T-cell (primary cell): Measurements from ENCODE around the gene ADCY5. TPM values are rescaled to one million over a fixed set of nuclear protein-coding genes. Genes with fewer than 3 reads are reported as not detected.

Experiments used
- ATAC-seq, 4 experiments: fragments of 200-7000 bp in 3 of 4; fragments of 150-1000 bp in 1 of 4; cut with Tn5 transposase; replicated peaks in 1 of 4; 1 replicate in 3 of 4; 2 replicates in 1 of 4; pipeline ENCODE4 v1.10.0; 2021; ENCODE audit warnings: moderate library complexity in 3 of 4, mild to moderate bottlenecking in 2 of 4, moderate number of reproducible peaks in 1 of 4
- CTCF ChIA-PET, 2 donors: fragments of 300-600 bp; sonication (Branson Sonifier 250); formaldehyde crosslinking; loops; one replicate each; lab custom pipeline; 2022; ENCODE audit warnings: antibody characterized with exemption in 2 of 2; lab: Charles Lee
- POLR2A ChIA-PET, 2 donors: fragments of 300-600 bp; sonication (Branson Sonifier 250); formaldehyde crosslinking; loops; one replicate each; lab custom pipeline; 2022; ENCODE audit warnings: antibody characterized with exemption in 2 of 2; lab: Charles Lee
- DNase-seq, 35 experiments: peaks; one replicate each; pipeline versions ENCODE4 v3.0.0 to v3.0.0-alpha.2; 2013 to 2023
- H3K27ac ChIP-seq: one replicate; pipeline ENCODE4 v1.5.1; 2013; ENCODE audit warnings: low read length
- H3K27me3 ChIP-seq, 2 experiments: replicated peaks in 1 of 2; 1 replicate in 1 of 2; 2 replicates in 1 of 2; pipeline versions ENCODE4 v1.6.1 to v1.7.0; 2013; ENCODE audit warnings: low read length in 1 of 2, mixed read lengths in 1 of 2; ENCODE audit not compliant: control insufficient read depth in 2 of 2, insufficient read depth in 2 of 2; ENCODE audit errors: extremely low read depth in 1 of 2
- H3K36me3 ChIP-seq, 2 donors: 1 replicate in 1 of 2; 2 replicates in 1 of 2; pipeline versions ENCODE4 v1.6.1 to v1.7.0; 2013; ENCODE audit warnings: low read length in 1 of 2; ENCODE audit not compliant: control insufficient read depth in 2 of 2, insufficient read depth in 1 of 2; ENCODE audit errors: extremely low read depth in 1 of 2
- H3K4me1 ChIP-seq, 2 experiments: 1 replicate in 1 of 2; 2 replicates in 1 of 2; pipeline versions ENCODE4 v1.6.1 to v1.7.0; 2013; ENCODE audit warnings: low read length in 2 of 2, mixed read lengths in 1 of 2; ENCODE audit not compliant: insufficient read depth in 2 of 2, control insufficient read depth in 1 of 2; ENCODE audit errors: extremely low read depth in 1 of 2
- H3K4me3 ChIP-seq, 2 donors: 1 replicate in 1 of 2; 2 replicates in 1 of 2; pipeline versions ENCODE4 v1.5.1 to v1.7.0; 2013; ENCODE audit warnings: mild to moderate bottlenecking in 2 of 2, low read length in 1 of 2, moderate library complexity in 1 of 2; ENCODE audit not compliant: control insufficient read depth in 1 of 2; ENCODE audit errors: extremely low read depth in 1 of 2
- H3K9me3 ChIP-seq: 2 replicates; pipeline ENCODE4 v1.7.0; 2013
- H3K27ac Mint-ChIP-seq, 2 donors: one replicate each; pipeline ENCODE4 v1.8.0; 2020 to 2021; ENCODE audit warnings: mild to moderate bottlenecking in 2 of 2, mixed read lengths in 2 of 2
- H3K27me3 Mint-ChIP-seq, 2 donors: one replicate each; pipeline ENCODE4 v1.8.0; 2021 to 2022; ENCODE audit warnings: mixed read lengths in 2 of 2
- H3K36me3 Mint-ChIP-seq: one replicate; pipeline ENCODE4 v1.8.0; 2021; ENCODE audit warnings: mixed read lengths
- H3K4me1 Mint-ChIP-seq, 3 donors: one replicate each; pipeline ENCODE4 v1.8.0; 2020 to 2022; ENCODE audit warnings: mixed read lengths in 3 of 3, mild to moderate bottlenecking in 1 of 3
- H3K4me3 Mint-ChIP-seq, 3 donors: one replicate each; pipeline ENCODE4 v1.8.0; 2020 to 2022; ENCODE audit warnings: mild to moderate bottlenecking in 3 of 3, mixed read lengths in 3 of 3, moderate library complexity in 3 of 3
- H3K9me3 Mint-ChIP-seq, 3 donors: one replicate each; pipeline ENCODE4 v1.8.0; 2020 to 2022; ENCODE audit warnings: mixed read lengths in 3 of 3
- WGBS: methylation state at CpG from one replicate; pipeline ENCODE4 v1.1.5; 2013; ENCODE audit warnings: missing lambda C conversion rate; ENCODE audit not compliant: insufficient coverage; 5-methylcytosine and 5-hydroxymethylcytosine counted together
- total RNA-seq, 35 experiments: library from RNA in 6 of 35; stranded (reverse) in 6 of 35; fragments of 120-200 nt in 1 of 35; gene quantifications; one replicate each; pipeline versions ENCODE4 v1.2.1 to v1.2.4 and lab custom pipeline; 2013 to 2026

ADCY5 gene
- total RNA-seq, 5 donors from 2014 or later (not counting 1 experiment from before 2014, with no cell fraction given) = 0.23 TPM; not detected in 4

DNA sequence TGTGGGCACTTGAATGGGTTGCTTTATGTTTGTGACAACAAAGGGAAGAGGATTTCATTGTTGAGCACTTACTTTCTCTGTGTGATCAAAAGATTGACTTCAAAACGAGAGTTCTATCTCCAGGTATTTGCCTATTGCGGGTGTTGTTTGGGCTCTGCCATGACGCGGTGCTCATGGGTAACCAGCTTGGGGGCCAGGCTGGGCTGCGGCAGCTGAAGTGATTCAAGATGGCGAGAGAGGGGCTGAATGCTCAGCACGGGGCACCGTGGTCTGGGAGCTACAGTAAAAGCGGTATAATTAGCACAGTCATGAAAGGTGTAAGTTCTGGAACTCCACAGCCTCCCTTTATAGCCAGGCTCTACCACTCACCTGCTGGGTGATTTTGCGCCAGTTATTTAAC is 31.0 kb upstream of the ADCY5 start:
- Histone ChIP-seq H3K4me1 (no peaks in the 10 kb centered on the region), H3K27me3 (peaks cover 0 to 34% of the 10 kb centered on the region in 2 experiments), H3K9me3 (no peaks in the 10 kb centered on the region), H3K4me3 (no peak overlapping the region), H3K36me3 (no peaks in the 10 kb centered on the region), H3K27ac (no peak overlapping the region)
- Mint-ChIP-seq H3K36me3 (no peaks in the 10 kb centered on the region), H3K27ac (no peak overlapping the region), H3K27me3 (peaks cover 25 to 34% of the 10 kb centered on the region in 2 donors), H3K4me3 (no peak overlapping the region), H3K9me3 (no peaks in the 10 kb centered on the region), H3K4me1 (no peaks in the 10 kb centered on the region)
- no peak for ATAC-seq
- 89% methylated on average over 6 of the region's 10 CpGs for WGBS
- ChIA-PET CTCF (no interaction called here), POLR2A (no interaction called here)
- no peak for DNase-seq

DNA sequence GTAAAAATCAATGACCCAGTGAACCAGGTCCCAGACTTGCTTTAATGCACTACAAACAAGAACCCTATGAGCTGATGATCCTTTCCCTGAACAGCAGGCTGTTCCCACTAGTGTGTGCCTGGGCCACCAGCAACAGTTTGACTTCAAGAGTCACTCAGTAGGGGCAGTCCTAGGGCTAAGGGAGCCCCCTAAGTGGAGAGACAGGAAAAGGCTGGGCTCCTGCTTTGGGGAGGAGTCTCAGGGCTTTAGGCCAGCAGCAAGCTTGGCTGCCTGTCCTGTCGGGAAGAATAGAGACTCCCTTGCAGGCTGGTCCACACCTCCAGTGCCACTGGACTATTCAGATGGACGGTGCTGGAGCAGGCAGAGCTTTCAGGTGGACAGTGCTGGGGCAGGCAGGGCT is 29.4 kb upstream of the ADCY5 start:
- no peaks in the 10 kb centered on the region for H3K4me1 Mint-ChIP-seq
- Histone ChIP-seq H3K9me3 (no peaks in the 10 kb centered on the region), H3K27me3 (peaks cover 0 to 34% of the 10 kb centered on the region in 2 experiments), H3K4me3 (no peak overlapping the region), H3K36me3 (no peaks in the 10 kb centered on the region), H3K4me1 (no peaks in the 10 kb centered on the region), H3K27ac (no peak overlapping the region)
- POLR2A ChIA-PET = no interaction called here
- no peak for ATAC-seq
- H3K27ac Mint-ChIP-seq = no peak overlapping the region
- DNase-seq = no peak
- H3K27me3 Mint-ChIP-seq = peaks cover 25 to 35% of the 10 kb centered on the region in 2 donors
- no peaks in the 10 kb centered on the region for H3K9me3 Mint-ChIP-seq
- H3K36me3 Mint-ChIP-seq = no peaks in the 10 kb centered on the region
- CTCF ChIA-PET = no interaction called here
- no peak overlapping the region for H3K4me3 Mint-ChIP-seq
- WGBS = 33% methylated on average over 2 of the region's 2 CpGs

DNA sequence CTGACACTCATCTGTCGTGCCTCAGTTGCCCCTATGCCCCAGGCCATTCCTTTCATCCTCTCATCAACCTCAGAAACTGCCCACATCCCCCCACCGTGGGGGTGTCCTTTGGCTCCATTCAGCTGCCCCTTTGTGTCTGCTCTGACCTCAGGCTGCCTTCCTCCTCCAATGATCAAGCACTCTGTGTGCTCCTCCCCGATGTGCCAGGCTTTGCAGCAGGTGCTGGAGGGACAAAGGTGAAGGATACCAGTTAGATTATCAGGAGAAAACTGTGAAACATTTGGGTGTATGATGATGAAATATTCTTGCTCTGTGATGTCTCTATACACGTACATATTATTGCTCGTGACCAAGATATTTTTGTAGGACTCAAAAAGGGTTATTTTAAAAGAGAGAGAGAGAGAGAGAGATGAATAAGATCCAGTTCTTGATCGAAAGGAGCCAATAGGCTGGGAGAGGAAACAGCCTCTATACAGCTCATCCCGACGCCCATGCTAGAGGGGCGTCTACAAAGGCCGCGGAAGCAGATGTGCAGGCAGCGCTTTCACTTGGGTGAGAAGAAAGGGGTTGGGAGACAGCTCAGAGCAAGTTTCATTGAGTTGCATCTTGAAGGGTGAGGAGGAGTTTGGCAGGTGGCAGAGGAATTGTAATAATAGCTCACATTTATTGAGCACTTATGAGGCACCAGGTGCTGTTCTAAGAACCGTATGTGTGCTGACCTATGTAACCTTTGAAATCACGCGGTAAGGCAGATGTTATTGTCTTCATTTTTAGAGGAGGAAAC is 28.3 kb upstream of the ADCY5 start:
- peaks cover 25 to 35% of the 10 kb centered on the region in 2 donors for H3K27me3 Mint-ChIP-seq
- H3K36me3 Mint-ChIP-seq = no peaks in the 10 kb centered on the region
- Histone ChIP-seq H3K27ac (no peak overlapping the region), H3K4me1 (no peaks in the 10 kb centered on the region), H3K36me3 (no peaks in the 10 kb centered on the region), H3K9me3 (no peaks in the 10 kb centered on the region), H3K4me3 (no peak overlapping the region), H3K27me3 (peaks cover 0 to 32% of the 10 kb centered on the region in 2 experiments)
- POLR2A ChIA-PET = no interaction called here
- H3K4me3 Mint-ChIP-seq = no peak overlapping the region
- no peaks in the 10 kb centered on the region for H3K4me1 Mint-ChIP-seq
- CTCF ChIA-PET = no interaction called here
- no peak overlapping the region for H3K27ac Mint-ChIP-seq
- no peak for DNase-seq
- 82% methylated on average over 11 of the region's 15 CpGs for WGBS
- H3K9me3 Mint-ChIP-seq = no peaks in the 10 kb centered on the region
- no peak for ATAC-seq

DNA sequence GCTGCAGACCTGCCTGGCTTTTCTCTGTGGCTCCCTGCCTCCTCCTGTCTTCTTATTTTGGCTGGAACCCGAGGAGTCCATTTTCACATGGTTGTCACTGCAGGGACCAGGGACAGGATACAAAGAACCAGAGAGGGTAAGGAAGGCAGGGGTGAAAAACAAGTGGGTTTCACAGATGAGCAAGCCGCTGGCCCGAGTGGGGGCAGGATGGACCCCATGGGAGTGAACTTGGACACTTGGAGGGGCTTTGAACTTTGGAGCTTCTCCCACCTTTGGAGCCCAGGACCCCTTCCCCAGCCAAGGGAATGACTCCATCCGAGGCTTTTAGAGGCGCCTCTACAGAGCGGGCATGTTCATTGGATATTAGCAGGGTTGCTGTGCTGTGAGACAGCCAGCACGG is 26.9 kb upstream of the ADCY5 start:
- H3K9me3 Mint-ChIP-seq = no peaks in the 10 kb centered on the region
- WGBS = 17% methylated on average over 1 of the region's 7 CpGs
- H3K4me1 Mint-ChIP-seq = no peaks in the 10 kb centered on the region
- no peak overlapping the region for H3K27ac Mint-ChIP-seq
- H3K4me3 Mint-ChIP-seq = no peak overlapping the region
- Histone ChIP-seq H3K9me3 (no peaks in the 10 kb centered on the region), H3K27ac (no peak overlapping the region), H3K4me1 (no peaks in the 10 kb centered on the region), H3K4me3 (no peak overlapping the region), H3K36me3 (no peaks in the 10 kb centered on the region), H3K27me3 (peaks cover 0 to 27% of the 10 kb centered on the region in 2 experiments)
- CTCF ChIA-PET = no interaction called here
- DNase-seq = no peak
- H3K27me3 Mint-ChIP-seq = peaks cover 24 to 33% of the 10 kb centered on the region in 2 donors
- H3K36me3 Mint-ChIP-seq = no peaks in the 10 kb centered on the region
- POLR2A ChIA-PET = no interaction called here
- ATAC-seq = no peak

DNA sequence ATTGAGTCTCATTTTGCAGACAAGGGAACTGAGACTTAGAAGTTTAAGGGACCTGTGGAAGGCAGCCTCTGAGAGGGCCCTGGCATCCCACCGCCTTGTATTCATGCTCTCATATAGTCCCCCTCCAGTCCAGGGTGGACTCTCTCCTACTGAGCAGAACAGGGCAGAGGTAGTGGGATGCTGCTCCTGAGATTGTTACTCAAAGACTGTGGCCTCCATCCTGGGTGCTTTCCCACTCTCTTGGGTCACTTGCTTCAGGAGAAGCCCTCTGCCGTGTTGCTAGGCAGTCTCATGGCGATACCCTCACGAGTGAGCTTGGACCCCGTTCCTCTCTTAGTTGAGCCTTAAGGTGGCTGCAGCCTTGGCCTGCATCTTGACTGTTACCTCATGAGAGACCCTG is 22.2 kb upstream of the ADCY5 start:
- Mint-ChIP-seq H3K36me3 (no peaks in the 10 kb centered on the region), H3K27me3 (peaks cover 11 to 16% of the 10 kb centered on the region in 2 donors), H3K4me3 (no peak overlapping the region), H3K9me3 (no peaks in the 10 kb centered on the region), H3K4me1 (no peaks in the 10 kb centered on the region), H3K27ac (no peak overlapping the region)
- Histone ChIP-seq H3K27me3 (peaks cover 0 to 27% of the 10 kb centered on the region in 2 experiments), H3K4me3 (no peak overlapping the region), H3K4me1 (no peaks in the 10 kb centered on the region), H3K27ac (no peak overlapping the region), H3K36me3 (no peaks in the 10 kb centered on the region), H3K9me3 (no peaks in the 10 kb centered on the region)
- 93% methylated on average over 4 of the region's 5 CpGs for WGBS
- DNase-seq (no peak), ATAC-seq (no peak)
- ChIA-PET POLR2A (no interaction called here), CTCF (no interaction called here)

DNA sequence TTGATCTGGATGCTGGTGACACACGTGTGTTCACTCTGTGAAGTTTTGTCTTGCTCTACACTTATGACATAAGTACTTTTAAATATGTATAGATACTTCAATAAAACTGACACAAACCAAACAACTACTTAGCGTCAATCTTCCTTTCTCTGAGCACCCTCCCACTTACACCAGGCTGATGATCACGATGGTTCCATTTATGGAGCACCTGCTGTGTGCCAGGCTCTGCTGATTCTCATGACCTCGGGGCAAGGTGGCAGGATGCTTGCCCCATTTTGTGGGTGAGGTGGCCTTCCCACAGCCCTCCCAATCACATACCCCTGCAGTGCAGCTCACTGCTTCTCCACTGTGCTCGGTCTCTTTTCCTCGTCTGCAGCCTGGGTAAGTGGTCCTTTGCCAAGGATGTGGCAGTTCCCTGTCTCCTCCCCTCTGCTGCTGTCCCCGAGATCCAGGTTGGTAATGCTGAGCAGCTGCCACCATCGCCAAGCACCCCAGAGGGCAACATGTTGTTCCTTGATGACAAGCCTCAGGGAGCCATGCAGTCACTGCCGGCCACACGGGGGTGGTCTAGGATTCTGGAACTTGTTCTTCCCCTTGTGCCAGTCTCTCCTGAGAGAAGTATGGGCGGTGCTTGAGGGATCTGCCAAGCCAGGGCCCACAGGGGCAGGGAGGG is 20.6 kb upstream of the ADCY5 start:
- H3K9me3 ChIP-seq = no peaks in the 10 kb centered on the region
- WGBS = 79% methylated on average over 5 of the region's 11 CpGs

More for the DNA sequence above, 20.6 kb upstream of the ADCY5 start:
- ChIA-PET POLR2A (no interaction called here), CTCF (no interaction called here)
- no peak overlapping the region for H3K4me3 Mint-ChIP-seq
- H3K27me3 Mint-ChIP-seq = peaks cover 11% of the 10 kb centered on the region in 2 donors
- ATAC-seq (no peak), DNase-seq (no peak)
- no peak overlapping the region for H3K27ac Mint-ChIP-seq
- no peaks in the 10 kb centered on the region for H3K9me3 Mint-ChIP-seq
- H3K4me1 ChIP-seq = no peaks in the 10 kb centered on the region
- no peaks in the 10 kb centered on the region for H3K36me3 ChIP-seq
- no peak overlapping the region for H3K4me3 ChIP-seq
- no peaks in the 10 kb centered on the region for H3K36me3 Mint-ChIP-seq
- H3K27me3 ChIP-seq = peaks cover 0 to 18% of the 10 kb centered on the region in 2 experiments
- H3K4me1 Mint-ChIP-seq = no peaks in the 10 kb centered on the region
- no peak overlapping the region for H3K27ac ChIP-seq
